Gastroesophageal sphincter (tissue), 4 donors: ENCODE measurements around the gene ULK3. TPM values are rescaled to one million over a fixed set of nuclear protein-coding genes. Genes with fewer than 3 reads are reported as not detected.

ENCODE experiments used
- ATAC-seq: fragments of 150-250 bp; one replicate; pipeline ENCODE4 v1.9.1; 2016; ENCODE audit warnings: mild to moderate bottlenecking, moderate library complexity
- H3K27ac ChIP-seq, 4 donors: fragments of 200-600 bp; sonication (generic) in 3 of 4; 1 replicate in 3 of 4; 2 replicates in 1 of 4; pipeline ENCODE4 v1.5.1; 2016 to 2019
- H3K27me3 ChIP-seq: fragments of 200-600 bp; sonication (generic); one replicate; pipeline ENCODE4 v1.5.1; 2019
- H3K36me3 ChIP-seq, 2 donors: fragments of 200-600 bp; sonication (generic); one replicate each; pipeline ENCODE4 v1.5.1; 2019; ENCODE audit warnings: control low read depth in 1 of 2
- H3K4me1 ChIP-seq, 3 donors: fragments of 200-600 bp; sonication (generic); 1 replicate in 2 of 3; 2 replicates in 1 of 3; pipeline ENCODE4 v1.5.1; 2016 to 2019; ENCODE audit warnings: control low read depth in 2 of 3
- H3K4me3 ChIP-seq, 2 donors: fragments of 200-600 bp; sonication (generic); one replicate each; pipeline ENCODE4 v1.5.1; 2019; ENCODE audit warnings: mild to moderate bottlenecking in 1 of 2, moderate library complexity in 1 of 2
- H3K9me3 ChIP-seq, 3 donors: fragments of 200-600 bp; sonication (generic); one replicate each; pipeline ENCODE4 v1.5.1; 2017 to 2019; ENCODE audit warnings: control low read depth in 2 of 3
- EP300 ChIP-seq: sonication (generic); formaldehyde crosslinking; IDR thresholded peaks from one replicate; pipeline ENCODE4 v1.6.1; 2017; ENCODE audit warnings: antibody characterized with exemption, mild to moderate bottlenecking
- POLR2A ChIP-seq, 2 donors: fragments of 450-650 bp; IDR thresholded peaks; one replicate each; pipeline ENCODE4 v1.6.1; 2017; ENCODE audit warnings: antibody characterized with exemption in 2 of 2, mild to moderate bottlenecking in 2 of 2, moderate library complexity in 1 of 2
- POLR2AphosphoS5 ChIP-seq: sonication (generic); formaldehyde crosslinking; IDR thresholded peaks from one replicate; pipeline ENCODE4 v1.6.1; 2017; ENCODE audit warnings: antibody characterized with exemption
- WGBS, 2 donors: methylation state at CpG; one replicate each; pipeline ENCODE4 v1.1.5; 2018; ENCODE audit warnings: low coverage in 1 of 2; 5-methylcytosine and 5-hydroxymethylcytosine counted together
- total RNA-seq, 4 donors: library from RNA; depleted of rRNA; stranded (reverse); fragments of >200 nt; gene quantifications; one replicate each; pipeline ENCODE4 v1.1.0, GENCODE V29; 2016
- TF ChIP-seq, protein P1 (sequence below), 4 experiments: fragments of 200-600 bp in 2 of 4; fragments of 450-650 bp in 2 of 4; sonication (generic) in 1 of 4; IDR thresholded peaks; one replicate each; pipeline ENCODE4 v1.5.1; 2017 to 2019; ENCODE audit warnings: antibody characterized with exemption in 4 of 4, mild to moderate bottlenecking in 2 of 4, moderate library complexity in 2 of 4

Gene ULK3
- total RNA-seq, 4 donors from 2014 or later: 26.4 to 51.8 (median 32.7) TPM

DNA sequence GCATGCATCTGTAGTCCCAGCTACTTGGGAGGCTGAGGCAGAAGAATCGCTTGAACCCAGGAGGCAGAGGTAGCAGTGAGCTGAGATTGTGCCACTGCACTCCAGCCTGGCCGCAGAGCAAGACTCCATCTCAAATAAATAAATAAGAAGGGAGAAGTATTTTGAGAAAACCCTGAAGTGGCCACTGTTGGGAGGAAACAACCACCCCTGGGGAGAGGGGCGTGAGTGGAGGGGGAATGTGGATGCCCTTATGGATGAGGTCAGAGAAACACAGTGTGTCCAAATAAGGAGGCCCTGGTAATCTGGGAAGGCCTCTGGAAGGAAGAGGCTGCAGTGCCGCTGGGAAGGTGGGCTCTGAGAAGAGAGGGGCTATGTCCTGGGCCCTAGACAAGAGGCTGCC is 20.7 kb downstream of the ULK3 start:
- TF ChIP-seq EP300: no peak
- no peak for TF ChIP-seq POLR2A (IDR thresholded peaks at IDR 0.05)
- no peak for TF ChIP-seq POLR2AphosphoS5
- TF ChIP-seq, protein P1, sequence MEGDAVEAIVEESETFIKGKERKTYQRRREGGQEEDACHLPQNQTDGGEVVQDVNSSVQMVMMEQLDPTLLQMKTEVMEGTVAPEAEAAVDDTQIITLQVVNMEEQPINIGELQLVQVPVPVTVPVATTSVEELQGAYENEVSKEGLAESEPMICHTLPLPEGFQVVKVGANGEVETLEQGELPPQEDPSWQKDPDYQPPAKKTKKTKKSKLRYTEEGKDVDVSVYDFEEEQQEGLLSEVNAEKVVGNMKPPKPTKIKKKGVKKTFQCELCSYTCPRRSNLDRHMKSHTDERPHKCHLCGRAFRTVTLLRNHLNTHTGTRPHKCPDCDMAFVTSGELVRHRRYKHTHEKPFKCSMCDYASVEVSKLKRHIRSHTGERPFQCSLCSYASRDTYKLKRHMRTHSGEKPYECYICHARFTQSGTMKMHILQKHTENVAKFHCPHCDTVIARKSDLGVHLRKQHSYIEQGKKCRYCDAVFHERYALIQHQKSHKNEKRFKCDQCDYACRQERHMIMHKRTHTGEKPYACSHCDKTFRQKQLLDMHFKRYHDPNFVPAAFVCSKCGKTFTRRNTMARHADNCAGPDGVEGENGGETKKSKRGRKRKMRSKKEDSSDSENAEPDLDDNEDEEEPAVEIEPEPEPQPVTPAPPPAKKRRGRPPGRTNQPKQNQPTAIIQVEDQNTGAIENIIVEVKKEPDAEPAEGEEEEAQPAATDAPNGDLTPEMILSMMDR (IDR thresholded peaks at IDR 0.05): no peak
- Histone ChIP-seq H3K27ac (no peak overlapping the region), H3K4me3 (no peak overlapping the region), H3K36me3 (no peaks in the 10 kb centered on the region), H3K27me3 (peaks cover 26% of the 10 kb centered on the region), H3K9me3 (no peaks in the 10 kb centered on the region), H3K4me1 (peaks cover 0 to 21% (median 9%) of the 10 kb centered on the region in 3 donors)
- 67 to 100% methylated on average over 1 to 2 of the region's 4 CpGs for WGBS, 2 donors
- no peak for ATAC-seq

DNA sequence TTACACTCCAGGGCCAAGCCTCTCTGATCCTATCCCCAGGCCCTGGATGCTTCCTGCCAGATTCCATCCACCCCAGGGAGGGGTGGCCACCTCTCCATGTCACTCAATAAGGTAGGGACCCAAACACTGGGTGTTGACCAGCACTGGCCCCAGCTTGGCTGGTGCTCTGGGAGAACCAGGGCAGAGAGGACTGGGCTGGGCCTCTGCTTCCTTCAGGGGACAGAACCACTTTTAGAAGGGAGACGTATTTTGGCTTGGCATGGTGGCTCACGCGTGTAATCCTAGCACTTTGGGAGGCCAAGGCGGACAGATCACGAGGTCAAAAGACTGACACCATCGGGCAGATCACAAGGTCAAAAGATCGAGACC is 21.2 kb downstream of the ULK3 start:
- Histone ChIP-seq H3K9me3 (no peaks in the 10 kb centered on the region), H3K27me3 (peaks cover 21% of the 10 kb centered on the region), H3K4me1 (peaks cover 0 to 25% (median 11%) of the 10 kb centered on the region in 3 donors), H3K36me3 (no peaks in the 10 kb centered on the region), H3K4me3 (no peak overlapping the region), H3K27ac (no peak overlapping the region)
- ATAC-seq: no peak
- TF ChIP-seq POLR2AphosphoS5 (no peak), POLR2A (IDR thresholded peaks at IDR 0.05) (no peak), EP300 (no peak)
- TF ChIP-seq, protein P1 (IDR thresholded peaks at IDR 0.05): no peak
- WGBS, 2 donors: 92 to 100% methylated on average over 1 to 4 of the region's 7 CpGs

DNA sequence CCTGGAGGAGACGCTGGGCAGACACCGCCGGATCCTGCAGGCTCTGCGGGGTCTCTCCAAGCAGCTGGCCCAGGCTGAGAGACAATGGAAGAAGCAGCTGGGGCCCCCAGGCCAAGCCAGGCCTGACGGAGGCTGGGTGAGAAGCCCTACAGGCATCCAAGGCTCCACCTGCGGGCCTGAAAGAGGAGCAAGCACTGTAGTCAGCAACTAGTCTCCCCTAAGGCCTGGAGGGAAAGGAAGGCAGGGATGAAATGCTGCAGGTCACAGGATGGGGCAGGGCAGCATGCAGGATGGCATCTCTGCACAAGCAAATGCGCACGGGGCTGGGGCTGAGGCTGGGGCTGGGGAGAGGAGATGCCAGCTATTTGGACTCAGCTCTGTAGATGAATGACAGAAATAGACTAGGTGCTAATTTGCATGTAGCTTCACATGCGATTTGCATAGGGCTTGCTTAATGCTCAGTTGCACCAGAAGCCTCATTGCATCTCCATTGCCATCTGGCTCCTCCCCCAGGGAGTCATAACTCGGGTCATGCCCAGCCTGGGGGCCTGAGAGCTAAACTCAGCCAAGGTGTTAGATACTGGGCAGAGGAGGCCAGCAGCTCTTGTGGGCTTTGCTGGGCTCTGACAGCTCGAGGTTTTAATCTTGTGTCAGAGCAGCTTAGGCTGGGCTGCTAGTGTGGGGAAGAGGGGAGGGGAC is 21.7 kb downstream of the ULK3 start:
- H3K27ac ChIP-seq: no peak overlapping the region
- WGBS, 2 donors: 69 to 75% methylated on average over 2 to 4 of the region's 11 CpGs
- no peak for ATAC-seq
- no peaks in the 10 kb centered on the region for H3K36me3 ChIP-seq
- H3K27me3 ChIP-seq: peaks cover 16% of the 10 kb centered on the region
- H3K9me3 ChIP-seq: no peaks in the 10 kb centered on the region
- H3K4me1 ChIP-seq: peaks cover 0 to 25% (median 14%) of the 10 kb centered on the region in 3 donors
- TF ChIP-seq POLR2A (IDR thresholded peaks at IDR 0.05) (no peak), EP300 (no peak), POLR2AphosphoS5 (no peak)
- TF ChIP-seq, protein P1 (IDR thresholded peaks at IDR 0.05): no peak
- no peak overlapping the region for H3K4me3 ChIP-seq

DNA sequence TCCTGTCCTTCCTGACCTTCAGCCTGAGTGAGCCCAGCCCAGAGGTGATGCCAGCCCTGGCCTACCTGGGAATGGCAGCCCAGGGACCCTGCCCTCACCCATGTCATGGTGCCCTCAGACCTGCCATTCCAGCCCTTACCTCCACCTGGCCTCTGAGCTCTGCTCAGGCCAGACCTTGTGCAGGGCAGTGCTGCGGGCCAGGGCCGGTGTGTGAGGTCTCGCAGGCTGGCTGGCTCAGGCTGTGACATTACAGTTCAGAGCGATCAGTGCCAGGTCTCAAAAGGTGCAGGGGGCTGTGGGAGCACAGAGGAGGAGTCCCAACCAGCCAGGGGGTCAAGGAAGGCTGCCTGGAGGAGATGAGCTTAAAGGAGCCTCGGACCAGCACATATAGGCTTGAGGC is 22.9 kb downstream of the ULK3 start:
- peaks cover 0 to 36% (median 14%) of the 10 kb centered on the region in 3 donors for H3K4me1 ChIP-seq
- no peak for ATAC-seq
- WGBS, 2 donors: 80% methylated on average over 1 of the region's 5 CpGs; no CpG with 5 or more reads in 1 of the 2 donors

More for the DNA sequence above, 22.9 kb downstream of the ULK3 start:
- H3K4me3 ChIP-seq: no peak overlapping the region
- no peaks in the 10 kb centered on the region for H3K36me3 ChIP-seq
- TF ChIP-seq POLR2AphosphoS5 (no peak), EP300 (no peak), POLR2A (IDR thresholded peaks at IDR 0.05) (no peak)
- TF ChIP-seq, protein P1 (IDR thresholded peaks at IDR 0.05): no peak
- peaks cover 6% of the 10 kb centered on the region for H3K27me3 ChIP-seq
- H3K27ac ChIP-seq: no peak overlapping the region
- H3K9me3 ChIP-seq: no peaks in the 10 kb centered on the region
